Left cardiac atrium (tissue), 4 donors: ENCODE results near the gene TAF9B. TPM values are rescaled to one million over a fixed set of nuclear protein-coding genes. Genes with fewer than 3 reads are reported as not detected.
A peak's percentile ranks its signal among the peaks of the same experiment; 100 is the strongest.
"Not testable (repeated sequence)": the region's sequence is repeated elsewhere in the genome, so short reads cannot be mapped to it uniquely, and the experiment has no call there.

ENCODE experiments used
- ATAC-seq, 2 donors: fragments of 200-7000 bp; cut with Tn5 transposase; one replicate each; pipeline ENCODE4 v1.9.1; 2020; ENCODE audit warnings: mild to moderate bottlenecking in 2 of 2, moderate library complexity in 2 of 2
- DNase-seq: peaks from one replicate; pipeline ENCODE4 v3.0.0-alpha.2; 2020
- intact Hi-C, 2 donors: fragments of 100-400 bp; cut with DNase I; formaldehyde crosslinking; loops; one replicate each; pipeline versions ENCODE4 v1.14.1 to v1.15.1; 2022 to 2023
- total RNA-seq, 2 donors: library from RNA; stranded (reverse); fragmentation: NEBNext Ultra II Directional; extraction: Animal tissue kit (Norgen Biotek cat#: 25700); gene quantifications; one replicate each; pipeline ENCODE4 v1.2.1, GENCODE V29; 2021
- donor health status: DM: no; HTN: yes; CAD: no.
- donor health status: DM: no; HTN: yes; CAD: no; lungs with severe emphysema.
- donor health status: DM: yes; HTN: yes; CAD: no.
- donor health status: Dilated cardiomyopathy.

Gene TAF9B
- total RNA-seq, 2 donors from 2014 or later, result 20.3 to 20.8 TPM

DNA sequence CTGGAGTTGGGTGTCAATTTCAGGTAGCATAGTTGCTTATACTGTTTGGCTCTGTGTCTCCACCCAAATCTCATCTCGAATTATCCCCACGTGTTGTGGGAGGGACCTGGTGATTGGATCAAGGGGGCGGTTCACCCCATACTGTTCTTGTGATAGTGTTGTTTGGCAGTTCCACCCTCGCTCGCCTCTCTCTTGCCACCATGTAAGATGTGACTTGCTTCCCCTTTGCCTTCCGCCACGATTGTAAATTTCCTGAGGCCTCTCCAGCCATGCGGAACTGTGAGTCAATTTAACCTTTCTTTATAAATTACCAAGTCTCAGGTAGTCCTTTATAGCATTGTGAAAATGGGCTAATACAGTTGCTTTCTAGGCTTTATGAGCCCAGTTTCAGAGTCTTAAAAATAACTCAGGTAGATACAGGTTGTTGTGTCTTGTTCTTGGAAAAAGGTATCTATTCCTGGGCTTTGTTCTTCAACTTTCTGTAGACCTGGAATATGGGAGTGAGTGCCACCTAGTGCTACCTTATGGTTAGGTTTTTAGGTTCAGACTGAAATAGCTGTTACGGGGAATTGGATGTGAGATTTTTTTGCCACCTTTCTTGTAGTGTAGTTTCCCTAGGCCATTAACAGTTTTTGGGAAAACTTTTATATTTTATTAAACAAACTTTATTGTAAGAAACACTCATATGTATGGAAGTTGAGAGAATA, 19.8 kb downstream of the TAF9B start:
- no peak for DNase-seq
- intact Hi-C loops, result no loop called here
- no peak for ATAC-seq

GRCh38 chrX:78118628-78119027, 20.8 kb downstream of the TAF9B start:
- ATAC-seq (no peak), DNase-seq (no peak)
- intact Hi-C loops, result no loop called here

DNA sequence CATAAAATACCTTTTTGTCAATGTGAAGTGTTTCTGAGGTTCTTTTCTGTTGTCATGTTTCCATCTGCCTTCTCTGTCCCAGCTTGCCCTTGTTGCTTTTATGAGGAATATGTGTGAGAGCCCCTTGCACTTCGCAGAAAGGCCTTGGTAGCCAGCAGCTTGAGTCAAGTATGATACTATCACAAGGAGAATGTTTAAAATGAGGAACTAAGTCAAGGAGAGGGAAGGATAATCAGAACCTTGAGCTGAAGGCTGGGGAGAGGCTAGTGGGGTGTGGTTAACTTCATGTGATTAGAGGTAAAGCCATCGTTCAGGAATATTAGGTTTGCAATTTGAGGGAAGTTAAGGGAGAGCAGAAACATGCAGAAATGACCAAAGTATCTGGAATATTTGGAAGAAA, 22.7 kb downstream of the TAF9B start:
- no peak for DNase-seq
- ATAC-seq, result no peak
- intact Hi-C loops, result no loop called here

GRCh38 chrX:78116365-78116764, 23.1 kb downstream of the TAF9B start:
- ATAC-seq (no peak), DNase-seq (no peak)
- intact Hi-C loops, result no loop called here

- ATAC-seq (no peak), DNase-seq (peak; percentile 37)
- intact Hi-C loops, result no loop called here
Measured at GRCh38 chrX:78111140-78111931, 28.1 kb downstream of the TAF9B start.

DNA sequence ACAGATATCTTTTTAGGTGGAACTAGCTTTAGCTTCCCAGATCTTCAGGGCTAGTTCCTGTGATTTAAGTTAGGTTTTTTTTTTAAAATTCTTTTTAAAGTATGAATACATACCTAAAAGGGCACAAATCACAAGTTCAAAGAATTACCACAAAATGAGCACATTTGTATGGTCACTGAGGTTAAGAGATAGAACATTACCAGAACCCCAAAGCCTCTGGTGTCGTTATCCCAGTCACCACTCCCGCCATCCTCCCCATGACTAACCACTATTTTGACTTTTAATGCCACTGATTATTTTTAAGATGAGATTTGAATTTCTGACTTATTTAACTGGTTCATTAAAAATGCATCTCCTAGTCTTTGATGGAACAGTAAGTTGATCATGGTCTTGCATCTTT, 30.0 kb downstream of the TAF9B start:
- intact Hi-C loops, result no loop called here
- ATAC-seq (no peak), DNase-seq (no peak)

DNA sequence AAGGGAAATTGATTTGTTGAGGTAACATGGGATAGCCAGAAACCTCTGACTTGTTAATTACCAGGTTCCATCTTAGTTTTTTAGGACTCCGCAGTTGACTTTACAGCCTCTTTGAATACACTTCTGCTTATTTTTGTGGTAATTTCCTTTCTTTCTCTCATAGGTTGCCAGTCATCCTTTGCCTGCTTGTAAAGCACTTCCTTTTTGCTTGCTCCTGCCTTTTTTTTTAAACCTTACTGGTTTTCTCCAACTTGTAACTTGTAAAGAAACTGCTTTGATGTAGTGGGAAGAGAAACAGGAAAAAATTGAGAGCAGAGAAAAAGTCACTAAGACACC, 32.8 kb downstream of the TAF9B start:
- ATAC-seq (no peak), DNase-seq (no peak)
- intact Hi-C loops, result no loop called here

GRCh38 chrX:78105944-78106650, 33.4 kb downstream of the TAF9B start:
- intact Hi-C loops, result no loop called here
- no peak for DNase-seq
- ATAC-seq, result no peak

DNA sequence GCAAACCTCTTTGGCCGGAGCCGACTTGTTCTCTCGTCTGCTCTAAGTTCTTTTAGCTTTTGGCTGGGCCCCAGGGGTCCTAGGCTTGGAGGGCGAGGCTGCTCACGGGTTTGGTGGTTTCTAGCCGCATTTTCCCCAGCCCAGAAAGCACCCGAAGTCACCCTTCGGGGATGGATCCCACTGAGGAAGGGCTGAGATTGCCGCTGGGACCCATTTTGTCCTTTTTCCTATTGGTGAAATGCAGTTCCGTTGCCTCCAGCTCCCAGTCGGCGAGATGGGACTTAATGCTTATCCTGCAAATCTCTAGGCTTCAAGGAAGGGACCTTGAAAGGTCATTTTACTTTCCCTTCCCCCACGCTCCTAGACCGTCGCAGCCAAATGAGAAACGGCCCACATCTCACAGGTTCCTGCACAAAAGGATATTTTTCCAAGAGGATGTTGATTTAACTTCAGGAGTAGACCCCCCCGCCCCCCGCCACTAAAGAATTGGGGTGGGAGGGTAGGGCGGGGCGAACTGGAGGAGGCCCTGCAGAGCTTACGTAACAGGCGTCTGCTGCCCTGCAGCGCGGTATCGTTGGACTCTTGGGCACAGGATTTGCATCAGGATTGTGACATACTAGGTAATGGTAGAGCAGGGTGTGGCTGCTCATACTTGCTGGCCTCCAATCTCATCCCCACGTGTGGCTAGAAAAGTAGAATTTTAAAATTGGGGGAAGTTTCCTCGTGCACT, 34.8 kb downstream of the TAF9B start:
- ATAC-seq (peak; percentile 55 to 68), DNase-seq (peak; percentile 48)
- intact Hi-C loops, result no loop called here

GRCh38 chrX:78103623-78104446, 35.6 kb downstream of the TAF9B start, which contains the start of gene PGK1:
PGK1 (plus strand) TSS chrX:78104248; CDS start chrX:78104341, 93 bp downstream.
- intact Hi-C loops, result no loop called here
- peak; percentile 96 for DNase-seq
- ATAC-seq, result peak; percentile 97 to 99

GRCh38 chrX:78103001-78103622, 36.3 kb downstream of the TAF9B start:
- intact Hi-C loops, result no loop called here
- ATAC-seq (no peak), DNase-seq (no peak)

GRCh38 chrX:78102091-78102490, 37.4 kb downstream of the TAF9B start:
- no peak for DNase-seq
- ATAC-seq, result no peak
- intact Hi-C loops, result no loop called here

GRCh38 chrX:78098108-78098507, 41.3 kb downstream of the TAF9B start:
- no peak for ATAC-seq
- intact Hi-C loops, result no loop called here
- no peak for DNase-seq

DNA sequence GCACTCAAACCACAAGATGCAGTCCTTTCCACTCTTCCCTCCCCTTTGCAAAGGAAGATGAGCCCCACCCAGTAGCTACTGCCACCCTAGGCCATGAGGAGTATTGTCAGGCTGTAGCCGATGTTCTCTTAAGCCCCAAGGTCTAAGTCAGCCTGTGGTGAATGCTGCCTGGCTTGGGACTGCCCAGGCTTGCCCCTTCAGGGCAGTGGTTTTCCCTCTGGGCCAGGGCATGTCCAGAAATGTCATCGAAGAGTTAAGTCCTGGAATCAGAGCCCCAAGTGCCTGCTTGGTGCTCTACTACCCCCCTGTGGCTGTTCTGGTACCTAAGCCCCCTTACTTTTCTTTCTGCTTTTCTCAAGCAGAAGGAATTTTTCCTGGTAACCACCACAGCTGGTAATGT, 47.2 kb downstream of the TAF9B start:
- intact Hi-C loops, result no loop called here
- ATAC-seq, result no peak

GRCh38 chrX:78081413-78081812, 58.0 kb downstream of the TAF9B start:
- ATAC-seq, intact Hi-C loops, DNase-seq: not testable (repeated sequence)

More for the DNA sequence above, 47.2 kb downstream of the TAF9B start:
- no peak for DNase-seq
